ENCODE measurements around the gene UBE2Z. TPM values are rescaled to one million over a fixed set of nuclear protein-coding genes. Genes with fewer than 3 reads are reported as not detected.
"Not testable (repeated sequence)": the region's sequence is repeated elsewhere in the genome, so short reads cannot be mapped to it uniquely, and the experiment has no call there.

Gene UBE2Z
- total RNA-seq, 2 experiments from 2014 or later: 60.5 to 61.6 TPM

- ATAC-seq (ENCODE audit: poor library complexity) (no peak), DNase-seq (no peak)
- Mint-ChIP-seq H3K9me3 (no peaks in the 10 kb centered on the region), H3K4me1 (ENCODE audit: low read depth) (no peaks in the 10 kb centered on the region), H3K27ac (no peak overlapping the region), H3K27me3 (no peaks in the 10 kb centered on the region), H3K36me3 (ENCODE audit: low read depth) (no peaks in the 10 kb centered on the region), H3K4me3 (no peak overlapping the region)
- Histone ChIP-seq H3K27ac (ENCODE audit: low read depth in 1 of 2, low read length in 2 of 2) (no peak overlapping the region), H3K4me3 (ENCODE audit: low read length) (no peak overlapping the region), H3K36me3 (ENCODE audit: insufficient read depth, low read length) (no peaks in the 10 kb centered on the region), H3K4me1 (ENCODE audit: insufficient read depth, low read length) (no peaks in the 10 kb centered on the region), H3K9me3 (ENCODE audit: control insufficient read depth in 1 of 2, insufficient read depth in 1 of 2, low read length in 2 of 2) (no peaks in the 10 kb centered on the region), H3K27me3 (ENCODE audit: control insufficient read depth in 1 of 2, insufficient read depth in 2 of 2, low read length in 2 of 2) (no peaks in the 10 kb centered on the region)
- intact Hi-C loops (cut with DNase I, micrococcal nuclease): no loop called here
- ChIA-PET CTCF (no interaction called here), POLR2A (interaction anchor here (0.6 kb wide), 1 partner anchor 52 kb away, joined by 3 read pairs; no protein-coding TSS in a partner anchor)
- TF ChIP-seq, protein P1, sequence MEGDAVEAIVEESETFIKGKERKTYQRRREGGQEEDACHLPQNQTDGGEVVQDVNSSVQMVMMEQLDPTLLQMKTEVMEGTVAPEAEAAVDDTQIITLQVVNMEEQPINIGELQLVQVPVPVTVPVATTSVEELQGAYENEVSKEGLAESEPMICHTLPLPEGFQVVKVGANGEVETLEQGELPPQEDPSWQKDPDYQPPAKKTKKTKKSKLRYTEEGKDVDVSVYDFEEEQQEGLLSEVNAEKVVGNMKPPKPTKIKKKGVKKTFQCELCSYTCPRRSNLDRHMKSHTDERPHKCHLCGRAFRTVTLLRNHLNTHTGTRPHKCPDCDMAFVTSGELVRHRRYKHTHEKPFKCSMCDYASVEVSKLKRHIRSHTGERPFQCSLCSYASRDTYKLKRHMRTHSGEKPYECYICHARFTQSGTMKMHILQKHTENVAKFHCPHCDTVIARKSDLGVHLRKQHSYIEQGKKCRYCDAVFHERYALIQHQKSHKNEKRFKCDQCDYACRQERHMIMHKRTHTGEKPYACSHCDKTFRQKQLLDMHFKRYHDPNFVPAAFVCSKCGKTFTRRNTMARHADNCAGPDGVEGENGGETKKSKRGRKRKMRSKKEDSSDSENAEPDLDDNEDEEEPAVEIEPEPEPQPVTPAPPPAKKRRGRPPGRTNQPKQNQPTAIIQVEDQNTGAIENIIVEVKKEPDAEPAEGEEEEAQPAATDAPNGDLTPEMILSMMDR (IDR thresholded peaks at IDR 0.05): no peak
Measured at GRCh38 chr17:48871551-48872351, 36.5 kb upstream of the UBE2Z start.

GRCh38 chr17:48872409-48872808 lies 35.8 kb upstream of the UBE2Z start:
- intact Hi-C loops (cut with DNase I, micrococcal nuclease); H3K4me3 Mint-ChIP-seq; H3K36me3 ChIP-seq (ENCODE audit: insufficient read depth, low read length); DNase-seq; H3K27ac ChIP-seq (ENCODE audit: low read depth in 1 of 2, low read length in 2 of 2); H3K9me3 ChIP-seq (ENCODE audit: control insufficient read depth in 1 of 2, insufficient read depth in 1 of 2, low read length in 2 of 2); H3K36me3 Mint-ChIP-seq (ENCODE audit: low read depth); H3K27me3 ChIP-seq (ENCODE audit: control insufficient read depth in 1 of 2, insufficient read depth in 2 of 2, low read length in 2 of 2); H3K4me1 Mint-ChIP-seq (ENCODE audit: low read depth); H3K27ac Mint-ChIP-seq; H3K4me1 ChIP-seq (ENCODE audit: insufficient read depth, low read length); H3K4me3 ChIP-seq (ENCODE audit: low read length); H3K27me3 Mint-ChIP-seq; H3K9me3 Mint-ChIP-seq; POLR2A ChIA-PET; CTCF ChIA-PET; ATAC-seq (ENCODE audit: poor library complexity): not testable (repeated sequence)

DNA sequence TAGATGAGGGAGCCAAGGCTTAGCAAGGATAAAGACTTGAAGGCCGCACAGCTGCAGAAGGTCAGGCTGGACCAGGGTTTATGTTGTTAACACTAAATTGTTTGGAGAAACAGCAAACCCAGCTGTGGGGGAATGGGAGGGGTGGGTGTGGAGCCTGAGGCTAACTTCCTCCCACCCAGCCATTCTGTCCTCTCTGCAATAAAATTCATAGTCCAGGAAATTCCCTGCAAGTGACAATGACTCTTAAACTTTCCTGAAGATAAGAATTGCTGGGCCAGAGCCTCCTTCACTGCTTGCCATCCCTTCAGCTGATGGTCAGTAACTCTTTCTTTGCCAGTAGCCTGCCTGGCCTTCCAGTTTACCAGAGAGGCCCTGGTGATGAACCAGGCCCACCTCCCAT lies 35.0 kb upstream of the UBE2Z start:
- no peak overlapping the region for H3K27ac ChIP-seq (ENCODE audit: low read depth in 1 of 2, low read length in 2 of 2)
- no peaks in the 10 kb centered on the region for H3K27me3 Mint-ChIP-seq
- no peak for DNase-seq
- H3K9me3 ChIP-seq (ENCODE audit: control insufficient read depth in 1 of 2, insufficient read depth in 1 of 2, low read length in 2 of 2): no peaks in the 10 kb centered on the region
- intact Hi-C loops (cut with DNase I, micrococcal nuclease): no loop called here
- no peaks in the 10 kb centered on the region for H3K9me3 Mint-ChIP-seq
- H3K27ac Mint-ChIP-seq: no peak overlapping the region
- no peaks in the 10 kb centered on the region for H3K36me3 Mint-ChIP-seq (ENCODE audit: low read depth)
- peaks cover 2 to 5% of the 10 kb centered on the region in 2 experiments for H3K27me3 ChIP-seq (ENCODE audit: control insufficient read depth in 1 of 2, insufficient read depth in 2 of 2, low read length in 2 of 2)
- H3K4me3 Mint-ChIP-seq: no peak overlapping the region
- H3K4me3 ChIP-seq (ENCODE audit: low read length): no peak overlapping the region
- CTCF ChIA-PET: interaction anchor here (1.2 kb wide), 2 partner anchors 11 to 62 kb away, joined by 3 to 4 read pairs; no protein-coding TSS in a partner anchor
- TF ChIP-seq, protein P1 (IDR thresholded peaks at IDR 0.05): no peak
- no peak for ATAC-seq (ENCODE audit: poor library complexity)
- H3K4me1 Mint-ChIP-seq (ENCODE audit: low read depth): no peaks in the 10 kb centered on the region
- no peaks in the 10 kb centered on the region for H3K4me1 ChIP-seq (ENCODE audit: insufficient read depth, low read length)
- POLR2A ChIA-PET: no interaction called here
- no peaks in the 10 kb centered on the region for H3K36me3 ChIP-seq (ENCODE audit: insufficient read depth, low read length)
